GM12878 (cell line): ENCODE data around the gene CEBPB. TPM values are rescaled to one million over a fixed set of nuclear protein-coding genes. Genes with fewer than 3 reads are reported as not detected.
"Not testable (repeated sequence)": the region's sequence is repeated elsewhere in the genome, so short reads cannot be mapped to it uniquely, and the experiment has no call there.

Experiments
- ATAC-seq: fragments of 200-7000 bp; cut with Tn5 transposase; 3 replicates; pipeline ENCODE4 v1.9.1; 2020; ENCODE audit warnings: mild to moderate bottlenecking, moderate library complexity
- BruUV-seq: library from RNA; stranded (reverse); fragments of 400-500 nt; replicated peaks from 2 replicates; lab custom pipeline; 2021; lab: Mats Ljungman, UMichigan
- CTCF ChIA-PET: fragments of 300-600 bp; sonication (Branson Sonifier 250); formaldehyde crosslinking; extraction: SDS; loops from one replicate; lab custom pipeline; 2021; ENCODE audit warnings: inconsistent platforms; lab: Yijun Ruan, JAX
- POLR2A ChIA-PET: fragments of 350-600 bp; formaldehyde crosslinking; extraction: SDS; loops from one replicate; lab custom pipeline; 2021; ENCODE audit warnings: inconsistent platforms; lab: Charles Lee
- RAD21 ChIA-PET: fragments of 300-600 bp; sonication (Branson Sonifier 250); formaldehyde crosslinking; loops from one replicate; lab custom pipeline; 2023; ENCODE audit warnings: antibody characterized with exemption; ENCODE audit not compliant: unreplicated experiment; lab: Charles Lee
- SMC1A ChIA-PET: fragments of 300-600 bp; sonication (Branson Sonifier 250); formaldehyde crosslinking; loops from one replicate; lab custom pipeline; 2023; ENCODE audit not compliant: unreplicated experiment, uncharacterized antibody; lab: Charles Lee
- DNase-seq: peaks from one replicate; pipeline ENCODE4 v3.0.0-alpha.2; 2011; ENCODE audit warnings: low read depth, low spot score
- FAIRE-seq: peaks from 3 replicates; lab custom pipeline; 2011; peaks lifted over from hg19 to GRCh38; lab: Jason Lieb, UNC
- H2AFZ ChIP-seq: 2 replicates; pipeline ENCODE4 v1.6.0; 2011; ENCODE audit warnings: low read depth, low read length, control low read depth; ENCODE audit not compliant: control insufficient read depth
- H3K27ac ChIP-seq: 2 replicates; pipeline ENCODE4 v1.5.1; 2011; ENCODE audit warnings: control low read depth; ENCODE audit not compliant: control insufficient read depth, insufficient read depth
- H3K27me3 ChIP-seq, 2 experiments: replicated peaks in 1 of 2; 2 replicates each; pipeline versions ENCODE4 v1.6.0 to v1.6.1; 2011; ENCODE audit warnings: low read length in 1 of 2; ENCODE audit not compliant: control insufficient read depth in 2 of 2, insufficient read depth in 2 of 2
- H3K36me3 ChIP-seq, 2 experiments: 2 replicates each; pipeline ENCODE4 v1.5.1; 2011; ENCODE audit warnings: low read length in 1 of 2; ENCODE audit not compliant: control insufficient read depth in 2 of 2, insufficient read depth in 2 of 2
- H3K4me1 ChIP-seq: 2 replicates; pipeline ENCODE4 v1.6.1; 2011; ENCODE audit warnings: mild to moderate bottlenecking, low read length, moderate library complexity, mixed read lengths; ENCODE audit not compliant: control insufficient read depth, insufficient read depth
- H3K4me2 ChIP-seq: 2 replicates; pipeline ENCODE4 v1.6.0; 2011; ENCODE audit warnings: control low read depth; ENCODE audit not compliant: control insufficient read depth, insufficient read depth
- H3K4me3 ChIP-seq: fragments of 200-600 bp; sonication (generic); 2 replicates; pipeline ENCODE4 v1.5.1; 2016
- H3K79me2 ChIP-seq: 2 replicates; pipeline ENCODE4 v1.6.0; 2011; ENCODE audit warnings: low read length; ENCODE audit not compliant: control insufficient read depth, insufficient read depth
- H3K9ac ChIP-seq: 2 replicates; pipeline ENCODE4 v1.8.0; 2011; ENCODE audit warnings: low read length, control low read depth, mixed read lengths; ENCODE audit not compliant: control insufficient read depth, insufficient read depth
- H3K9me3 ChIP-seq: replicated peaks from 3 replicates; pipeline ENCODE4 v1.5.1; 2011; ENCODE audit warnings: mild to moderate bottlenecking, low read length; ENCODE audit not compliant: control insufficient read depth, insufficient read depth
- H4K20me1 ChIP-seq: 2 replicates; pipeline ENCODE4 v1.6.0; 2011; ENCODE audit not compliant: control insufficient read depth, insufficient read depth
- ATF3 ChIP-seq: IDR thresholded peaks from 2 replicates; pipeline ENCODE4 v1.6.1; 2011; ENCODE audit warnings: low read depth, mild to moderate bottlenecking, low read length, moderate library complexity, borderline replicate concordance; ENCODE audit errors: extremely low read depth
- CHD1 ChIP-seq: IDR thresholded peaks from 2 replicates; pipeline ENCODE4 v1.6.1; 2012; ENCODE audit warnings: low read depth, low read length, improper control_type of control experiment
- E2F4 ChIP-seq: IDR thresholded peaks from 2 replicates; pipeline ENCODE4 v1.6.1; 2012; ENCODE audit warnings: low read depth, low read length, improper control_type of control experiment
- IRF3 ChIP-seq: fragments of 450-650 bp; IDR thresholded peaks from 2 replicates; pipeline ENCODE4 v1.6.1; 2014; ENCODE audit warnings: mild to moderate bottlenecking
- POLR2A ChIP-seq: IDR thresholded peaks from 2 replicates; pipeline ENCODE4 v1.6.1; 2011; ENCODE audit warnings: low read depth, mild to moderate bottlenecking, low read length
- REST ChIP-seq: IDR thresholded peaks from 2 replicates; pipeline ENCODE4 v1.6.1; 2012; ENCODE audit warnings: mild to moderate bottlenecking, low read depth, low read length
- SMAD5 ChIP-seq: IDR thresholded peaks from 2 replicates; pipeline ENCODE4 v1.6.1; 2016; ENCODE audit warnings: antibody characterized with exemption, low read depth
- SMC3 ChIP-seq: IDR thresholded peaks from 2 replicates; pipeline ENCODE4 v1.6.1; 2011; ENCODE audit warnings: low read length, improper control_type of control experiment, borderline replicate concordance
- SREBF1 ChIP-seq: IDR thresholded peaks from 2 replicates; pipeline ENCODE4 v1.6.1; 2012; ENCODE audit warnings: mild to moderate bottlenecking, low read length
- TBL1XR1 ChIP-seq: IDR thresholded peaks from 2 replicates; pipeline ENCODE4 v1.6.1; 2012; ENCODE audit warnings: low read depth, low read length, improper control_type of control experiment
- YBX1 ChIP-seq: fragments of 450-650 bp; IDR thresholded peaks from 2 replicates; pipeline ENCODE4 v1.6.1; 2016; ENCODE audit warnings: antibody characterized with exemption
- WGBS: methylation state at CpG from one replicate; pipeline ENCODE4 v1.1.6; 2016; ENCODE audit warnings: low lambda C conversion rate; ENCODE audit not compliant: insufficient replicate concordance, insufficient coverage; ENCODE audit errors: missing lambda C conversion rate; 5-methylcytosine and 5-hydroxymethylcytosine counted together
- in situ Hi-C: fragments of 300-500 bp; cut with MboI; formaldehyde crosslinking; loops from 9 replicates; pipeline ENCODE4 v1.14.3; 2018; ENCODE audit warnings: mixed read lengths
- intact Hi-C: fragments of 100-400 bp; cut with micrococcal nuclease; formaldehyde crosslinking; loops from one replicate; pipeline ENCODE4 v1.14.2; 2022; ENCODE audit not compliant: unreplicated experiment
- polyA plus RNA-seq, 11 experiments: library from polyadenylated mRNA; depleted of rRNA in 4 of 11; unstranded in 6 of 11; stranded (reverse) in 5 of 11; fragments of >200 nt; fragmentation: Nextera tagmentation in 4 of 11; fragmentation: Illumina TruSeq in 1 of 11; extraction: Ambion mirVana in 4 of 11; extraction: Trizol in 1 of 11; gene quantifications; 1 replicate in 1 of 11; 2 replicates in 10 of 11; pipeline versions ENCODE4 v1.2.1 to v1.2.3, GENCODE V29; 2011 to 2016; ENCODE audit warnings: inconsistent platforms in 2 of 11, missing spikeins in 2 of 11, low read depth in 1 of 11
- total RNA-seq, 4 experiments: library from RNA; depleted of rRNA in 3 of 4; stranded (reverse); fragments of >200 nt in 3 of 4; fragmentation: Illumina TruSeq in 1 of 4; extraction: Trizol in 1 of 4; gene quantifications; 2 replicates each; pipeline versions ENCODE4 v1.2.1 to v1.2.3, GENCODE V29; 2013 to 2021

CEBPB gene
- total and polyA plus RNA-seq, 10 of the 15 experiments (the other 5 are each of a cell fraction or from before 2014, with no cell fraction given): 0.18 to 8.8 (median 1.6) TPM

- SMC1A ChIA-PET, RAD21 ChIA-PET, FAIRE-seq, H3K9me3 ChIP-seq, H4K20me1 ChIP-seq, in situ Hi-C loops, POLR2A ChIA-PET, H3K4me3 ChIP-seq, H3K79me2 ChIP-seq, H3K9ac ChIP-seq, CTCF ChIA-PET, H2AFZ ChIP-seq, H3K27me3 ChIP-seq, H3K4me2 ChIP-seq, H3K27ac ChIP-seq, H3K36me3 ChIP-seq, ATAC-seq, intact Hi-C loops, H3K4me1 ChIP-seq, BruUV-seq, DNase-seq: not testable (repeated sequence)
- 43% methylated on average over 4 of the region's 4 CpGs for WGBS
Observed at GRCh38 chr20:50208815-50209214, 18.2 kb downstream of the CEBPB start.

GRCh38 chr20:50210066-50210619 is 19.5 kb downstream of the CEBPB start:
- POLR2A ChIA-PET: no interaction called here
- Histone ChIP-seq H3K9me3 (no peaks in the 10 kb centered on the region), H3K36me3 (no peaks in the 10 kb centered on the region), H2AFZ (no peak overlapping the region), H3K27me3 (no peaks in the 10 kb centered on the region; a peak in 2 of 4 replicates), H3K27ac (no peak overlapping the region), H4K20me1 (no peaks in the 10 kb centered on the region), H3K4me3 (no peak overlapping the region), H3K4me2 (no peak overlapping the region), H3K79me2 (no peaks in the 10 kb centered on the region), H3K9ac (no peak overlapping the region), H3K4me1 (no peaks in the 10 kb centered on the region)
- RAD21 ChIA-PET: interaction anchor here (0.5 kb wide), 1 partner anchor 210 kb away, joined by 5 read pairs; no protein-coding TSS in a partner anchor
- CTCF ChIA-PET: no interaction called here
- ATAC-seq: no peak
- DNase-seq: no peak
- BruUV-seq: no TSS peak
- no peak for FAIRE-seq
- in situ Hi-C loops: no loop called here
- TF ChIP-seq ATF3 (no peak), TBL1XR1 (no peak), IRF3 (no peak), CHD1 (no peak), POLR2A (no peak), SMAD5 (no peak), YBX1 (no peak), REST (no peak), E2F4 (no peak), SMC3 (no peak), SREBF1 (no peak)
- intact Hi-C loops: no loop called here
- 26% methylated on average over 6 of the region's 6 CpGs for WGBS
- SMC1A ChIA-PET: interaction anchor here (1.0 kb wide), 1 partner anchor 66 kb away, joined by 3 read pairs; no protein-coding TSS in a partner anchor
